NCI-H1105 treated with DMSO at 0.1 percent for 48 hours (cell line): ENCODE results near the gene NFYC.

ENCODE experiments used
- DNase-seq: peaks from one replicate; lab custom pipeline; 2025; lab: John Stamatoyannopoulos, UW

The NFYC gene

GRCh38 chr1:40739455-40740008 lies 48.0 kb downstream of the NFYC start:
- DNase-seq = no peak

DNA sequence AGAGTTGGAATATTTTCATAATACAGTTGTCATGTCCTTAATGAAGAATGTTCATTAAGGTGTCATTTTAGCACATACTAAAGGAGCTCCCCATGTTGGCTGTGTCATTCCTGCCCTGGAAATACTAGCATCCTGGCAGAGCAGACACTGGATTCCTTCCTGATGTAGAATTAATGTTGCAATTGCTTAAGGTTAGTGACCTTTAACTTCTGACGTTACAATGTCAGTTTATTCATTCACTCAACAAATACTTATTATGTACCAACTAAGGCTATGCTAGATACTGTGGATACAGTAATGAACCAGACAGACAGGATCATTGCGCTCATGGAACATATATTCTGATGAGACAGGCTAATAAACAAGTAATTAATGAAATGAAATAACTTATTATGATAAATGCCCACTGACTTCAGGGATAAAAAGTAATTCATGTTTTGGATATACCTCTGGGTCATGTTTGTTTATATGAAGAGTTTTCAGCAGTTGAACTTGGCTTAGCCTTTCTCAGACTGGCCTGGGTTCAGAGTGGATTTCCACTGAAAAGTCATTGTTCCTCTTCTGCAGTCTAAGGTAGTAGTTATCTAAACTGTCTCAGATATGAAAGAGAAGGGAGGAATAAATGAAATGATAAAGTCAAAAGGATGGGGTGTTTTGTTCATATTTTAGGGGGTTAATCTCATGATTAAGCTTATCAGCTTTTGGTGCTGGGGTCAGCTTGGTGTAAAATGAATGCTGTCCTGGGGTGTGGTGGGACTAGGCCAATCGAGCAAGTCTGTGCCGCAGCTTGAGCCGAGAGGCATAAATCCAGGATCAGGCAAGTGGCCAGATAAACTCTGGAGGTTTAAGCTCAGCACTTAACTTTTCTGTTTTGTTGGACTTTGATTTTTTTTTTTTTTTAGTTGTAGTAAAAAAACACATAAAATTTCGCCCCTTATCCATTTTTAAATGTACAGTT lies 48.8 kb downstream of the NFYC start:
- DNase-seq = no peak

DNA sequence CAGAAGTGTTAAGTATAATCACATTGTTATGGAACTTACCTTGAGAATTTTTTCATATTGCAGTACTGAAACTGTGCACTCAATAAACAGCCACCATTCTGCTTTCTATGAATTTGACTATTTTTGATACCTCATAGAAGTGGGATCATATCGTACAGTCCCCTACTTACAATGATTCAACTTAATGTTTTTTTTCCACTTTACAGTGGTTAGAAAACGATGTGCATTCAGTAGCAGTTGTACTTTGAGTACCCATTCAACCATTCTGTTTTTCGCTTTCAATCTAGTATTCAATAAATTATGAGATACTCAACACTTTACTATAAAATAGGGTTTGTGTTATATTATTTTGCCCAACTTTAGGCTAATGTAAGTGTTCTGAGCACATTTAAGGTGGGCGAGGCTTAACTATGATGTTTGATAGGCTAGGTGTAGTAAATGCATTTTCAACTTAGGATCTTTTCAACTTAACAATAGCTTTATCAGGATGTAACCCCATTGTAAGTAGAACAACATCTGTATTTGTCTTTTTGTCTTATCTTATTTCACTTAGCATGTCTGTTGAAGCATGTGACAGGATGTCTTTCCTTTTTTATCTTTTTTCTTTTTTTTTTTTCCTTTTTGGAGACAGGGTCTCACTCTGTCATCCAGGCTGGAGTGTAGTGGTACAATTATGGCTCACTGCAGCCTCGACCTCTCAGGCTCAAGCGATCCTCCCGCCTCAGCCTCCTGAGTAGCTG lies 49.7 kb downstream of the NFYC start:
- no peak for DNase-seq

- DNase-seq = no peak
Observed at GRCh38 chr1:40742363-40743061, 51.0 kb downstream of the NFYC start.

- no peak for DNase-seq
Observed at GRCh38 chr1:40743452-40743851, 51.9 kb downstream of the NFYC start.

- DNase-seq = no peak
Observed at GRCh38 chr1:40743860-40744259, 52.4 kb downstream of the NFYC start.

DNA sequence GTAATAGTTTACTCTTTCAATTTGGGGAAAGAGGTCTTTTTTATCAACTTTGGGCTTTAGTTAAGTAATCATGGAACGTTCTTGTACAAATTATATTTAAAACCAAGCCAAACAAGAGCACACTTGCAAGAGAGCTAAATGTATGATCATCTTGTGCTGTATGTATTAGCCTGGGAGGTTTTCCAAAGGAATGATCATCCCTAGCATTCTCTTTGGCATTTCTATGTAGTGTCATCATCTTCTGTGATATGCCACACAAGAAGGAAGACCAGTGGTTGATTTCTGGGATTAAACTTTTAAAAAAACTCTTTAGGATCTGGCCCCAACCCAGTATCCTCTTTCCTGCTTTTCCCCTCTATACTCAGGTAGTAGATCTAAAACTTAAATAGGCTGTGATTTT lies 53.7 kb downstream of the NFYC start:
- DNase-seq = no peak

GRCh38 chr1:40746344-40747090 lies 55.0 kb downstream of the NFYC start:
- no peak for DNase-seq

GRCh38 chr1:40748841-40749718 lies 57.6 kb downstream of the NFYC start:
- DNase-seq = no peak

- no peak for DNase-seq
Observed at GRCh38 chr1:40749817-40750216, 58.3 kb downstream of the NFYC start.

DNA sequence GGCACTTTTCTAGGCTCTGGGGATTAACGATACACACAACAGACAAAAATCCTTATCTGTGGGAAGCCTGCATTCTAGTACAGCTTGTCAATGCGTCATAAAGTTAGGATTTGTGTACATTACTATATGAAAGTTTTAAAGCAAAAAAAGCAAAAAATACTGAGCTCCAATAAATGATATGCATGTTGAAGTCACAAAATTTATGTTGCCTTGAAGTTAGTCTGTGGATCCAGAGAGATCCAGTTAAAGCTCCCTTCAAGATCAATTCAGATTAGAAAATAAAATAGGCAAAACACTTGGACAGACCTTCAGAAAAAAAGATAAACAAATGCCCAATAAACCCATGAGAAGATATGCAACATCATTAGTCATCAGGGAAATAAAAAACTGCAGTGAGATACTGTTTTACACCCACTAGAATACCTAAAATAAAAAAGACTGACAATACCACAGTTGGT lies 59.0 kb downstream of the NFYC start:
- DNase-seq = no peak

DNA sequence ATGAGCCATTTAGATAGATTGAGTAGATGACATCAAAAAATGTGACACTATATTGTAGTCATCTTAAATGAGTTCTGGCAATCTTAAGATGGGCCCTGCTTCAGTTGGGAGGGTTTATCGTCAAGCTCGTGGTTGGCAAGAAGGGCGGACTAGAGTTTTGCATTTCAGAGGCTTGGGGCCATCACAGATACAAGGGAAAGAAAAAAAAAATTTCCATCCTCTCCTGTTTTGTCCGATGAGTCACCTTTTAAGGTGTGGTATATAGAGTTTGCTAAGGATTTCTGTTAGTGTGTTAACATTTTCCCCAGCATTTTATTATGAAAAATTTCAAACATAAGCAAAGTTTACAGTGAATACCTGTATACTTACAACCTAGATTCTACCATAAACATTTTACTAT lies 60.3 kb downstream of the NFYC start:
- DNase-seq = no peak

DNA sequence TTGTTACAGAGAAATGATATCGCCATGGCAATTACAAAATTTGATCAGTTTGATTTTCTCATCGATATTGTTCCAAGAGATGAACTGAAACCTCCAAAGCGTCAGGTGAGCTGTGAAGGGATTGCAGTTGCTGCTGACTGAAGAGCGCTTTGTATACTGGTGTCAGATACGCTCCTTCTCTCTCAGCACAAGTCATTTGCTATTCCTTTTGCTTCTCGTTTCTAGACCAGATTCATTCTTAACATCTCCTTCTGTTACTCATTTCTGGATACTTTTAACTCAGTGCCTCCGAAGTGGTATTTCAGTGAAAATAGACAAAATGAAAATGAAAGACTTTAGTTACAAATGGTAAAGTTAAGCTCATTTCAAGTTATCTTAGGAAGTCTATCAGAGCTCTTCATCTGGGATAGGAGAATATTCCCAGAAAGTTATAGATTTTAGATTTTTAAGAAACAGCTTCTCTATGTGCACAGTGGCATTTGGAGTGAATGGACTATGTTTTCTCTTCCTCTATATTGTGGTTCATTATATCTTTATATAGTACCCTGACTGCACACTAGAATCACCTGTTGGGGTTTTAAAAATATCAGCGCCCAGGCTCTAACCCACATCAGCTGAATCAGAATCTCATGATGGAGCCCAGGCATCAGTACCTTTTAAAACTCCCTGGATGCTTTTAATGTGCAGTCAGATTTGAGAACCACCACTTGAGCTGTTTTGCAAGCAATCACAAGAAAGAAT lies 61.8 kb downstream of the NFYC start:
- DNase-seq = no peak

- DNase-seq = no peak
Observed at GRCh38 chr1:40754201-40754600, 62.7 kb downstream of the NFYC start.

DNA sequence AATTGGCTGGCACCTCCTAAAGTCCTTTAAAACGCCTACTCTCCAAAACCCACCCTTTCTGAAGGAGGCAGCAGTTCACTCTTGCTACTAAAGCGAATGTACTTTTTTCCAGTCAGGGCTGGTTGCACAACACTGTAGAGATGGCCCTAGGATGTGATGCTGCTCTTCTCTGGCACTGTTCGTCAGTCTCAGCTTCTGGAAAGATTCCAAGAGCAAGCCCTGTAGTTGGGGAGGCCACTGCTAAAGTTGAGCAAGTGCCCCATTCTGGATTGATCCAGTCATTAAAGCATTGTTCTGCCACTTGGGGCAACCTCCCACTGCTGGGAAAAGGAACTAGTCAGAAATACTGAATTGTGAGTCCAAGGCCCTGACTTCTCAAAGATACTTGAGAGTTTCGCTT lies 63.6 kb downstream of the NFYC start:
- no peak for DNase-seq

DNA sequence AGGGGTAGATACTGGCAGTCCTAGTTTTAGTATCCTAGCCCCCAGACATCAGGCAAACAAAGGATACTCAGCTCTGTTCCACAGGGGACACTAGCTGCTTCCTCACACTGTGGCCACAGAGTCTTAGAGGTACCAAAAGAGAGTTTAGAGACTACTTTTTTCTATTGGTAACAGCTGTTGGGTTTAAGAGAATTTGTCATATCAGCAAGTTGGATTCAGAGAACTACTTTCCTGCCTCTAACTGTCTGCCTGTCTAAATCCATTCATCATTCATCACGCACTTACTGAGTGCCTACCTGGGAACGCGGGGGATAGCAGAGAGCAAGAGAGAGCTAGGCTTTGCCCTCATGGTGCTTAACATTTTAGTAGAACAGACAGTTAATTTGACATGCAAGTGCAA lies 65.0 kb downstream of the NFYC start:
- no peak for DNase-seq

GRCh38 chr1:40757084-40757483 lies 65.6 kb downstream of the NFYC start:
- DNase-seq = no peak

DNA sequence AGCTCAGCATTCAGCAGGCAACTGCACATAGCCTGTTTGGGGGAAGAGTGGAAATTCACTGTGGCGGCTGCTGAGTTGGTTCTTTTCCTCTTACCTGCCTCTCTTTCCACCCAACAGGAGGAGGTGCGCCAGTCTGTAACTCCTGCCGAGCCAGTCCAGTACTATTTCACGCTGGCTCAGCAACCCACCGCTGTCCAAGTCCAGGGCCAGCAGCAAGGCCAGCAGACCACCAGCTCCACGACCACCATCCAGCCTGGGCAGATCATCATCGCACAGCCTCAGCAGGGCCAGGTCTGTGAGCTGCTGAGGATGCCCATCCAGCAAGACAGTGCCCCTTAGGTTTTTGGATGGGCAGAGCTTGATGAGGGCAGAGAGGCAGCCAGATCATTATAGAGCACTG lies 66.5 kb downstream of the NFYC start:
- no peak for DNase-seq

GRCh38 chr1:40758578-40759343 lies 67.3 kb downstream of the NFYC start:
- DNase-seq = no peak
